WTC11 (cell line): ENCODE data around the gene NOSTRIN. TPM values are rescaled to one million over a fixed set of nuclear protein-coding genes. Genes with fewer than 3 reads are reported as not detected.

Experiments used
- ATAC-seq: fragments of 200-7000 bp; cut with Tn5 transposase; 2 replicates; pipeline ENCODE4 v1.10.0; 2021; ENCODE audit warnings: mild to moderate bottlenecking, moderate library complexity
- CTCF ChIA-PET: fragments of 300-600 bp; sonication (Branson Sonifier 250); formaldehyde crosslinking; loops from one replicate; lab custom pipeline; 2021; ENCODE audit warnings: antibody characterized with exemption; lab: Charles Lee
- POLR2A ChIA-PET: fragments of 350-600 bp; sonication (Branson Sonifier 250); formaldehyde crosslinking; loops from one replicate; lab custom pipeline; 2021; ENCODE audit warnings: antibody characterized with exemption; lab: Charles Lee
- DNase-seq: peaks from one replicate; pipeline ENCODE4 v3.0.0; 2021; ENCODE audit warnings: low spot score
- H3K27ac Mint-ChIP-seq: 2 replicates; pipeline ENCODE4 v1.8.0; 2021; ENCODE audit warnings: mixed read lengths
- H3K27me3 Mint-ChIP-seq: 2 replicates; pipeline ENCODE4 v1.8.0; 2021; ENCODE audit warnings: low read depth, mild to moderate bottlenecking, moderate library complexity, mixed read lengths
- H3K36me3 Mint-ChIP-seq: 2 replicates; pipeline ENCODE4 v1.8.0; 2021; ENCODE audit warnings: mixed read lengths
- H3K4me1 Mint-ChIP-seq: 2 replicates; pipeline ENCODE4 v1.8.0; 2022; ENCODE audit warnings: mixed read lengths
- H3K4me3 Mint-ChIP-seq: 2 replicates; pipeline ENCODE4 v1.8.0; 2021; ENCODE audit warnings: mild to moderate bottlenecking, moderate library complexity, mixed read lengths
- H3K9me3 Mint-ChIP-seq: 2 replicates; pipeline ENCODE4 v1.8.0; 2021; ENCODE audit warnings: mixed read lengths
- ATF2 ChIP-seq: sonication (generic); formaldehyde crosslinking; IDR thresholded peaks from 2 replicates; pipeline ENCODE4 v1.8.1; 2022; ENCODE audit warnings: low read depth, missing genetic modification reagents, borderline replicate concordance
- ATF6 ChIP-seq: sonication (generic); formaldehyde crosslinking; IDR thresholded peaks from 2 replicates; pipeline ENCODE4 v1.8.1; 2023; ENCODE audit warnings: mild to moderate bottlenecking, missing genetic modification reagents
- CREM ChIP-seq: sonication (generic); formaldehyde crosslinking; IDR thresholded peaks from 2 replicates; pipeline ENCODE4 v1.8.1; 2022; ENCODE audit warnings: mild to moderate bottlenecking, missing genetic modification reagents, moderate library complexity
- E2F1 ChIP-seq: sonication (generic); formaldehyde crosslinking; IDR thresholded peaks from 2 replicates; pipeline ENCODE4 v1.8.0; 2022; ENCODE audit warnings: mild to moderate bottlenecking, missing genetic modification reagents
- ELF4 ChIP-seq: sonication (generic); formaldehyde crosslinking; IDR thresholded peaks from 2 replicates; pipeline ENCODE4 v1.8.1; 2022; ENCODE audit warnings: low read depth, mild to moderate bottlenecking, moderate library complexity, missing genetic modification reagents
- ESRRA ChIP-seq: sonication (generic); formaldehyde crosslinking; IDR thresholded peaks from 2 replicates; pipeline ENCODE4 v1.8.1; 2022; ENCODE audit warnings: mild to moderate bottlenecking, missing genetic modification reagents, borderline replicate concordance
- HMGA2 ChIP-seq: fragments of 250-450 bp; sonication (Bioruptor Pico); IDR thresholded peaks from 2 replicates; pipeline ENCODE4 v1.4.0; 2021; ENCODE audit warnings: mild to moderate bottlenecking, moderate library complexity
- MYBL2 ChIP-seq: sonication (generic); formaldehyde crosslinking; IDR thresholded peaks from 2 replicates; pipeline ENCODE4 v1.8.1; 2023; ENCODE audit warnings: mild to moderate bottlenecking, moderate library complexity, missing genetic modification reagents
- NR1H2 ChIP-seq: sonication (generic); formaldehyde crosslinking; IDR thresholded peaks from 2 replicates; pipeline ENCODE4 v1.9.0; 2021; ENCODE audit warnings: mild to moderate bottlenecking, moderate library complexity, missing genetic modification reagents
- SMAD3 ChIP-seq: sonication (generic); formaldehyde crosslinking; IDR thresholded peaks from 2 replicates; pipeline ENCODE4 v1.8.0; 2022; ENCODE audit warnings: missing genetic modification reagents, mild to moderate bottlenecking, borderline replicate concordance
- SP1 ChIP-seq: sonication (generic); formaldehyde crosslinking; conservative IDR thresholded peaks from 2 replicates; pipeline ENCODE4 v1.8.1; 2022; ENCODE audit warnings: missing genetic modification reagents
- STAT6 ChIP-seq: sonication (generic); formaldehyde crosslinking; conservative IDR thresholded peaks from 2 replicates; pipeline ENCODE4 v1.8.1; 2023; ENCODE audit warnings: mild to moderate bottlenecking, low read depth, missing genetic modification reagents, moderate library complexity
- TEAD4 ChIP-seq: sonication (generic); formaldehyde crosslinking; IDR thresholded peaks from 2 replicates; pipeline ENCODE4 v1.8.0; 2022; ENCODE audit warnings: mild to moderate bottlenecking, missing genetic modification reagents
- TP53 ChIP-seq: sonication (generic); formaldehyde crosslinking; IDR thresholded peaks from 2 replicates; pipeline ENCODE4 v1.8.1; 2023; ENCODE audit warnings: mild to moderate bottlenecking, missing genetic modification reagents
- ZBTB43 ChIP-seq: sonication (generic); formaldehyde crosslinking; IDR thresholded peaks from 2 replicates; pipeline ENCODE4 v1.8.1; 2023; ENCODE audit warnings: mild to moderate bottlenecking, missing genetic modification reagents
- ZNF317 ChIP-seq: sonication (generic); formaldehyde crosslinking; IDR thresholded peaks from 2 replicates; pipeline ENCODE4 v1.8.1; 2023; ENCODE audit warnings: low read depth, mild to moderate bottlenecking, moderate library complexity, missing genetic modification reagents, borderline replicate concordance
- ZNF396 ChIP-seq: fragments of 250-450 bp; sonication (Bioruptor Pico); IDR thresholded peaks from 2 replicates; pipeline ENCODE4 v1.8.0; 2021; ENCODE audit warnings: mild to moderate bottlenecking, moderate library complexity, borderline replicate concordance
- ZNF416 ChIP-seq: fragments of 250-450 bp; sonication (Bioruptor Pico); IDR thresholded peaks from 2 replicates; pipeline ENCODE4 v1.9.0; 2021; ENCODE audit warnings: mild to moderate bottlenecking, inconsistent platforms
- ZSCAN18 ChIP-seq: fragments of 250-450 bp; sonication (Bioruptor Pico); IDR thresholded peaks from 2 replicates; pipeline ENCODE4 v2.1.2; 2022; ENCODE audit warnings: mild to moderate bottlenecking, moderate library complexity
- total RNA-seq: library from RNA; stranded (reverse); gene quantifications from 3 replicates; pipeline ENCODE4 v1.2.3, GENCODE V29; 2021

NOSTRIN gene
- total RNA-seq, 1 experiment from 2014 or later, result 0.22 TPM

- no peak overlapping the region for H3K4me3 Mint-ChIP-seq
- no peaks in the 10 kb centered on the region for H3K27me3 Mint-ChIP-seq
- ChIA-PET POLR2A (no interaction called here), CTCF (no interaction called here)
- ATAC-seq, result no peak
- no peak overlapping the region for H3K27ac Mint-ChIP-seq
- peaks cover 11% of the 10 kb centered on the region for H3K36me3 Mint-ChIP-seq
- TF ChIP-seq ELF4, result no peak
- no peak for TF ChIP-seq ATF2 (CRISPR knock-in tag)
- TF ChIP-seq SP1, result no peak
- TF ChIP-seq ZSCAN18 (CRISPR knock-in tag), result no peak
- no peak for TF ChIP-seq ZNF396
- no peak for TF ChIP-seq ATF6 (CRISPR knock-in tag)
- no peak for TF ChIP-seq TP53
- no peak for TF ChIP-seq CREM (CRISPR knock-in tag)
- TF ChIP-seq TEAD4 (CRISPR knock-in tag), result no peak
- TF ChIP-seq STAT6 (CRISPR knock-in tag), result no peak
- TF ChIP-seq MYBL2, result no peak
- no peak for TF ChIP-seq HMGA2
- no peak for TF ChIP-seq ZNF317
- TF ChIP-seq NR1H2 (CRISPR knock-in tag), result no peak
- no peak for TF ChIP-seq ESRRA
- no peak for TF ChIP-seq E2F1
- no peak for TF ChIP-seq ZNF416 (CRISPR knock-in tag)
- no peak for TF ChIP-seq ZBTB43 (CRISPR knock-in tag)
- no peak for TF ChIP-seq SMAD3 (CRISPR knock-in tag)
- DNase-seq, result no peak
- peaks cover 23% of the 10 kb centered on the region for H3K4me1 Mint-ChIP-seq
- H3K9me3 Mint-ChIP-seq, result peaks cover 20% of the 10 kb centered on the region
Observed at GRCh38 chr2:168775837-168776236, 26.6 kb upstream of the NOSTRIN start.
